CD4-positive, alpha-beta T cell treated with Interleukin-1 beta for 1 hour (primary cell): ENCODE measurements around the gene ATP8A2.
"Not testable (repeated sequence)": the region's sequence is repeated elsewhere in the genome, so short reads cannot be mapped to it uniquely, and the experiment has no call there.

Experiments
- DNase-seq, 2 donors: peaks; one replicate each; pipeline ENCODE4 v3.0.0-alpha.2; 2020 to 2022

Gene ATP8A2

DNA sequence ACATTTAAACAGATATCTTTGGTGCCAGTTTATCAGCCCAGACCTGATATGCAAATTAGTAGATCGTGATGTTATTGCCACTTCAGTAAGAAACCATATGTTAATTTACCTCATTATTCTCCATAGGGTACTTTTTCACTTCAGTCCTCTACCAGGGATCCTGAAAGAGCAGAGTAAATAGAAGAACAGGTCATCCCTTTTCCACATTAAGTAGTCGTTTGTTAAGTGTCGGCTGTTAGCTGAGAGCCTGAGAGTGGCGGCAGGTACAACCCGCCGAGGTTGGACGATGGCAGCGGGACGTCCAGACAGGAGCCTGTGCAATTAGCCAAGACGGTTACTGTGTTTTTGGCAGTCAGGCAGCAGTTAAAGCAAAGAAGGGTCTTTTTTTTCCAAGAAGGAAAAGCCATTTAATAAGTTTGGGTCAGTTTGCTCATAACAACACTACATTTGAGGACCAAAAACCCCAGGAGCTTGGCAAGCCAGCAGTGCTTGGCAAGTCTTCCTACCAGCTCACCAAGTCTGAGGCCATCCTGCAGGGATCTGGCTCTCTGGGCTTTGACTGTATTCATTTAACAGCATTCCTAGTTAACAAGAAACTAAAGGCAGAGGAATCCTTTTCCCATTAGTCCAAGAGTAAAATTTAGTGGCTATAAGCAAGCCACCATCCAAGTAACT lies 448.2 kb downstream of the ATP8A2 start:
- no peak for DNase-seq

DNA sequence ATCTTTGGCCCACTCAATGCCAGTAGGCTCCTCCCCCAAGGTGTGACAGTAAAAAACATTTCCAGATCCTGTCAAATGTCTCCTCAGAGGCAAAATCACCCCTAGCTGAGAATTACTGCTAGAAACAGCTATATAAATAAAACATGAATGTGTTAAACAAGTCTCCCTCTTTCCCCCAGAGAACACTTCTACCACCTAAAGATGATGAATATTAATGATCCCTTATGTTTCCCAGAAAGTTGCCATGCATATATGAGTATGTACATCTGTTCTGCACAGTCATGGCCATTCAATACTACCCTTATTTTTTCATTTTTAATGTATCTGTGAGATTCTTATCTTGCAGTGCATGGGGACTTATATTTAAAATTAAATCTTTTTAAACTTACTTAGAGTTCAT lies 450.0 kb downstream of the ATP8A2 start:
- no peak for DNase-seq

DNA sequence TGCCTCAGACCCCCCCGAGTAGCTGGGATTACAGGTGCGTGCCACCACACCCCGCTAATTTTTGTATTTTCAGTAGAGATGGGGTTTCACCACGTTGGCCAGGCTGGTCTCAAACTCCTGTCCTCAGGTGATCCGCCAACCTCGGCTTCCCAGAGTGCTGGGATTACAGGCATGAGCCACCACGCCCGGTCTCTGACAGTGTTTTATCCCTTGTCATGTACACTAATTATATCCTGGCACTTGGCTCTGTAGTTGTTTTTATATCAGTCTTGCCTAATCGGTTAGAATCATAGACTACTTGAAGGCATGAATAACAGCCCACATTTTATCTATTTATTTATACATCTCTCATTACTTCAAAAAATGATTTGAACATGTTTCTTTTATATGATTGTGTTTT lies 455.4 kb downstream of the ATP8A2 start:
- DNase-seq: not testable (repeated sequence)

DNA sequence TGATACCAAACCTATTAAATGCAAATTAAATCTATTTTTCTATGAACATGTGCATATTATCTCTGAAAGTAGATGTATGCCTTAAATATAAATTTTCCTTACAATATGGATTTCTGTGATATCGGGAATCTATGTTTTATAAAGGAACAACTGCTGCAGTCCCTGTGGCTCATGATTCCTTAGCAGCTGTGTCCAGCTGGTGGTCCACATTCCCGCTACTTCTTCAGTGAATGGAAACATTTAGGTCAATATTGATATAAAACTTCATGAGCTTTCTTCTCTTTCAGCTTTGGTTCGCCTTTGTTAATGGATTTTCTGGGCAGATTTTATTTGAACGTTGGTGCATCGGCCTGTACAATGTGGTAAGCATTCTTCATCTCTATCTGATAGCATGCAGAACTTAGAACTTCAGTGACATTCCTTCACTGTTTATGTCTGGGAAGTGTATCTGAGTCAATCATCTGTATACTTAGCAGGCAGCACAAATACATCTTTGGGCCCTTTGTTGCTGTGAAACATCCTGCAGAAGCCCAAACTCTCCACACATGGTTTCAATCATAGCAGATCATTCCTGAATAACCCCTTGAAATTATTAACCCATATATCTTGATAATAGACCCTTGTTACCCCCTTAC lies 456.2 kb downstream of the ATP8A2 start:
- no peak for DNase-seq

DNA sequence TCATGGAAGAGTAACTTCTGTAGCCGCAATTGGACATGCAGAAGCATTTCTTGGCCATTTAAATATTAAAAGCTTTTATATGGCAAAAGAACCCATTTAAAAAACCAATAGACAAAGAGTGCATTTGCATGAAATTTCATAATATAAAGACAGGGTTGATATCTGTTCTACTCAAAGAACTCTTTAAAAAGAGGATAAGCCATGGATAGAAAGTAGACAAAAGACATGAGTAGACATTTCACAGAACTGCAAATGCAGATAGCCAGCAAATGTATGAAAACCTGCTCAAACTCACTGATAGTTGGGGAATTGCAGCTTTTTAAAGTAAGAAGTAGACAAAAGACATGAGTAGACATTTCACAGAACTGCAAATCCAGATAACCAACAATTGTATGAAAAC lies 462.0 kb downstream of the ATP8A2 start:
- no peak for DNase-seq

DNA sequence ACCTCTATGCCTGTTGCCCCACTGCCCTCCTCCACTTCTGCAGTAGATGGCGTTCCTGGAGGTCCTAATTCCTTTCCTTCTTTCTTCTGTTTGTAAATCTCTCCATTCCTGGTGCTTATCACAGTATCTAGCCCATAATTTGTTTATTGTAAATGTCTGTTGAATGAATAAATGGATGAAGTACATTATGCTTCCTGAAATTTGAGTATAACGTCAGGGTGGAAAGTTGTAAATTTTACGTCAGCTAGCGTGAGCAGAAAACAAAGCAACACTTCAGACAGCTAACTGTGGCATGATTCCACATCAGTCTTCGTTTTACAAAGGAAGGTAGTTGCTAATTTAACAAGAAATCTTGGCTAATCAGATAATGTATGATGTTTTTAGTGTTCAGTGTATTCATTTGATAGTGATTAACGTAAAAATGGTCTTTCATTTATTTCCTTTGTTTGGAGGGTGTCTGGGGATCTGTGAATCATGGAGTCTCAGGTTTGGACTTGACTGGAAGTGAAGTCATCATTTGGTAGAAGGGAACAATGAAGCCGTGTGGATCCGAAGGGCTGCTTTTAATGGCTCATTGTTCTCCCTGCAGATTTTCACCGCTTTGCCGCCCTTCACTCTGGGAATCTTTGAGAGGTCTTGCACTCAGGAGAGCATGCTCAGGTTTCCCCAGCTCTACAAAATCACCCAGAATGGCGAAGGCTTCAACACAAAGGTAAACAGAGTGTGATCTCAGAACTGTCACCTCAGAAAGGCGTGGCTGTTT lies 465.0 kb downstream of the ATP8A2 start:
- DNase-seq: no peak

DNA sequence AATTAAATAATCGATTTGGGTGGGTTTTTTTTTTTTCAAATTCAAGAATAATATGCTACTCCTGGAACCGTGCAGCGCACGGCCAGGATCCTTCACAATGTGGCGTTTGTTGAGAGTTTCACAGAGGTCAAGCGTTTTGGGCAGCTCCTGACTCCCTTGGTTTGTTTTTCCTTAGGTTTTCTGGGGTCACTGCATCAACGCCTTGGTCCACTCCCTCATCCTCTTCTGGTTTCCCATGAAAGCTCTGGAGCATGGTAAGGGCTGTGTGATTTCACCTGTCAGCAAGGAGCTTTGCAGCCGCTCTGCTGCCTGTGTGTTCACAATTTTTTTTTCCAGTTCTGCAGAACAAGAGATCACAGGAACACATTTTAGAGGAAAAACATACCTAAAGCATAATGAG lies 467.6 kb downstream of the ATP8A2 start:
- DNase-seq: no peak

DNA sequence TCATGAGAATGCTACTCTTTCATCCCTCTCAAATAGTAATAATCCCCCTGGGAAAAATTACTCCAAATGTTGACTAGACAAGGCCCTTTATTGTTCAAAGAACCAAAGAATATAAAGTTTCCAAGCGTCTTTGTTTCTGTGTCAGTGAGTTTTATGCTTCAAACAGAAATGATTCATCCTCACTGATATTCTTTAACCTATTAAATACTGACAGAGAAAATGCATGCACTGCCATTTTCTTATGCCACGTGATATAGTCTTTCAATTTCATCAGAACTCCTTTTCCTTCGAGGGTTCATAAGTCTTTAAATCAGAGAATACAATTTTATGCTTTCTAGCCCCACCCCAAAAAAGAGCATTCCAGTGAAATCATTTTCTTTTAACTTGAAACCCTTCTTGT lies 468.5 kb downstream of the ATP8A2 start:
- DNase-seq: no peak

DNA sequence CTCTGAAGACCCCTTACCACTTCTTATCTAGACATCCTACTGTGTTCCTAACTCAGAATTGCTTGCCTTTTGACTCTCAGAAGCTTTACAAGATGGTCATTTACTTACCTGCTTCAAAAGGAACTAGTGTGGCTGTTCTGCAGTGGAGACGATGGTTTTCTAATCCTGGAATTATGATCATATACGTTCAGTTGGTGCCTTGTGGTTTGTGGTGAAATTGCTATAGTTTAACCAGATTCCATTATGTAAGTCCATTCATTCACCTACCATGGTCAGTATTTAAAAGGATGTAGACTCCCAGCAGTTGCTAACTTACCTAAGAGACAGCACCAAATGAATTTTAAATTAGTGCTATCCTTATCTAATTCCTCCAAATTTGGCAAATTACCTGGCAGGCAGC lies 469.2 kb downstream of the ATP8A2 start:
- no peak for DNase-seq

DNA sequence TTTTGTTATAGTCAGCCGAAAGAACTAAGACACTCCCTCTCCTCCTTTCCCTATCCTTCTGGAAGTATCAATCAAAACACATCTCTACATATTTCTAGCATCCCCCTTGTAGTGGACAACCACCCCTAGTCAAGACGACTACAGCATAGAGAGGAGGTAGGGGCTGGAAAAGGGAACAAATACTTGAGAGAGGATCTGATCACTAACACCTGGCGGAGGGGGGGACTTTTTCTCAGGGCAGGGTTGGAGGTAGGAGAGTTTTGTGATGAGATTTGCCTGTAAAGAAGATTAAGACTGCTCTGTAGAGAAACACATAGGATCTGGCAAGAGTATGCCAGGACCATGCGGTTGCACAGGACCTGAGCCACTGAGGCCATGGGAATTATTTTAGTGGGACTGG lies 471.9 kb downstream of the ATP8A2 start:
- DNase-seq: no peak

DNA sequence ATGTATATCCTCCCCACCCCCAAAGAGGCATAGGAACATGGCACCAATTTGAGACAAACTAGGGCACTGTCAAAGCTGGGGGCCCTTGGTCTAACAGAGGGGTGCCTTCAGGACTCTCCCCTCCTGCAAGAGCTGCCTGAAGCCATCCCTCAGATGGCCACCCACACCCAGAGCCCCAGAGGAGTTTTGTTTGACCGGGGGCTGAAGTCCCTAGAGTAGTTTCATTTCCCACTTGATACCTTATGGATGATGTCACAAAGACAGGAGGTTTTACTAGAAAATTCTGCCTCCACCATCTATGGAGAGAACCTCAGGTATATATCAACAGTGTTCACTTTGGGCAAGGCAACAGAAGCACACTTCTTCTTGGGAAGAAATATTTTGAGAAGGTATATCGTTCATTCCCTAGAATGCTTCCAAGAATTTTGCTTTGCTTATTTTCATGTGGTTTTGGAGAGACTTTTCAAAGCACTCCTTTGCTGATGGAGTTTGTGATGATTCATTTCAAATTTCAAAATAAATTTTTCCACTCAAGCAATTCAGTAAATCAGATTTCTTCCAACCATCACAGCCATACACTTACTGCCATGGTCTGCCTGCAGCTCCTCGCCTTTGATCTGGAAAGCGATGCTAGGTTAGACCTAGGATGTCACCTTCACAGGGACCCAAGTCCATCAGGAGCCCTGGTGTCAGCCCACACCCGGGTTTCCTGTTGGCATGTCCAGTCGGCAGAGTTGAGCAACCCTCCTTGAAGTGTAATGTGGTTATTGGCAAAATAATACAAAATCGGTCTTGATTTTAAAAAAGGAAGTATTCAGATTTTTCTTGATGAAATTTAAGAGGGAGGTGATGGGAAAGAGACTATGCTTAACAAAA lies 473.0 kb downstream of the ATP8A2 start:
- no peak for DNase-seq

DNA sequence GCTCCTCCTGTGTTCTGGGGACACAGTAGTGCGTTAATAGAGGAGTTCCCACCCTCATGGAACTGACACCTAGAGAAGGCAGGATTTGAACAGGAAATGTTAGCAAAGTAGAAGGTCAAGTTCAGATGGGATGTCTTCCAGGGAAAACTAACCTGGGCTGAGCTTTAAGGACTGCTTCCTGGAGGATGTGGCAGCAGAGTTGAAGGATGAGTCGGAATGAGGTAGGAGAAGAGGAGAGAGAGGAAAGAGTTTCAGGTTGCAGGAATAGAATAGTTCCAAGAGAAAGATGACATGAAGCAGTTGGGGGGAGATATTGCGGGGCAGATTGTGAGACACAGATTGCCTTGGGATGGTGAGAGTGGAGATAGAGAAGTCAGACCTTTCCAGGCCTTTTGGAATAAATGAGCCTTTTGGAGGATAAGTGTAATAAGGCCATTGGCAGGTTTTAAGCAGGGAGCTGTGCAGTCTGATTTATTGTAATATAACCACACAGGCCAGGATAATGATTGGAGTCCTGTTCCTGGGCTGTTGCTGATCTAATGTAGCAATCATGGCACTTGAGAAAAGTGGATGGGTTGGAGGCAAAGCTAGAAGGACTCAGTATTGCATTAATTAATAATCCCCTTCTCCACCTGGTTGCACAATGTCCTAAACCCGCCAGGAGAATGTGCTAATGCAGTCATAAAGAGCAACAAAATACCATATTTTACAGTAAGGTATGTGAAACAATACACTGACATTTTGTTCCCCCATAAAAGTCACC lies 474.6 kb downstream of the ATP8A2 start:
- DNase-seq: no peak

DNA sequence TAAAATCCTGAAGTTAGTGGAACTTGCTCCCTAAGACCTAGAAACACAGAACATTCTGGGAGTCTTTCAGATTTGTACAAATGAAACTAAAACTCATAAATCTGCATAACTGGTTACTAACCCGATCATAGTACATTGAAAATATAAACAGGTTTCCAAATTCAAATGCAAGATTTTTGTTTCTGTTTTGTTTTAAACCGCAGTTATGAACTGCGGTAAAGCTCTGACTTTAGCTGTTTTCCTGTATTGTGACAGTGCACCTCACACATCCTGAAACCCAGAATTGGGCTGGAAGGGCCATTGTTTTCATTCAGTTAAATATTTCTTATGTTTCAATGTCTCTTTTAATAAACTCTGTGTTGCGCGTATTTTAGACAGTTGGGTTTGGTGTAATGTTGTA lies 475.4 kb downstream of the ATP8A2 start:
- peak in 1 of 2 donors; percentile 37 for DNase-seq

DNA sequence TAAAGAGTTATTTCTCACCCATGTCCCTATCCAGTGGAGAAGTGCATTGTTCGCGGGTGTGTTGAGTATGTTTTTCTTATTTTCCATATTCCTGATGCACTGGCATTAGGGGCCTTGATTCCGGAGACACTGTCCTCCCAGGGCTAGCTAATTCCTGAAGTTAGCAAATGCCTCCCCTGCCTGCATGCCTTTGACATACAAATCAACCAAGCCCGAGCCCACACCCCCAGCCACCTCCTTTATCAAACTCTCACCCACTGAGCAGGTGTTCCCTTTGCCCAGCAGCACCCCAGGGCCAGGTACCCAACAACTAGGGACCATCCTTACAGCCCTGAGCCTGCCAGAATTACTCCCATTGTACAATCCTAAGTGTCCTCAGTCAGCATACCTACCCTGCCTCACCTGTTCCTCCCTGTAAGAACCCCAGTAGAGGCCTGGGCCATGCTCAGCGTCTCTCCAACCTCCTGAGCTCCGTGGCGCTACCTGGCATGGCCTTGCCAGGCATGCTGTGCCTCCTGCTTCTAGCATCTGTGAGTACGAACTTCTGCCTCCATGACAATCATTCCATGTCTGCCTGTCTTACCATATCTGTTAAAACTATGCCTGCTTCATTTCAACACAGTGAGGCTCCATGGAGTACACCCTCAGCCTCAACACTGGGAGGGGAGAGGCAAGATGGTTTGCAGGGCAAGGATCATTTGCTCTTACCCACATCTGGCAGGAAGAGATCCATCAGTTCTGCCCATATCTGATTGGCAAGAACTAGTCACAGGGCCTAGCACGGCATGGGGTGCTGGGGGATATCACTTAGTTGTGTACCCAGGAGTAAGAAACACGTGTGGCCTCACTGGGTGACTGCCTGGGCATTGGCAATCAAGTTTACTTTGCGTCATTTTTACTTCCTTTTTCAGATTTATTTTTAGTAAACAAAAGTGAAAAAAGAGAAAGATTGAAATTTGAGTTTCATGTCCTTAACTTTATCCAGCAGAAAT lies 476.2 kb downstream of the ATP8A2 start:
- DNase-seq: peak in 1 of 2 donors; percentile 37

DNA sequence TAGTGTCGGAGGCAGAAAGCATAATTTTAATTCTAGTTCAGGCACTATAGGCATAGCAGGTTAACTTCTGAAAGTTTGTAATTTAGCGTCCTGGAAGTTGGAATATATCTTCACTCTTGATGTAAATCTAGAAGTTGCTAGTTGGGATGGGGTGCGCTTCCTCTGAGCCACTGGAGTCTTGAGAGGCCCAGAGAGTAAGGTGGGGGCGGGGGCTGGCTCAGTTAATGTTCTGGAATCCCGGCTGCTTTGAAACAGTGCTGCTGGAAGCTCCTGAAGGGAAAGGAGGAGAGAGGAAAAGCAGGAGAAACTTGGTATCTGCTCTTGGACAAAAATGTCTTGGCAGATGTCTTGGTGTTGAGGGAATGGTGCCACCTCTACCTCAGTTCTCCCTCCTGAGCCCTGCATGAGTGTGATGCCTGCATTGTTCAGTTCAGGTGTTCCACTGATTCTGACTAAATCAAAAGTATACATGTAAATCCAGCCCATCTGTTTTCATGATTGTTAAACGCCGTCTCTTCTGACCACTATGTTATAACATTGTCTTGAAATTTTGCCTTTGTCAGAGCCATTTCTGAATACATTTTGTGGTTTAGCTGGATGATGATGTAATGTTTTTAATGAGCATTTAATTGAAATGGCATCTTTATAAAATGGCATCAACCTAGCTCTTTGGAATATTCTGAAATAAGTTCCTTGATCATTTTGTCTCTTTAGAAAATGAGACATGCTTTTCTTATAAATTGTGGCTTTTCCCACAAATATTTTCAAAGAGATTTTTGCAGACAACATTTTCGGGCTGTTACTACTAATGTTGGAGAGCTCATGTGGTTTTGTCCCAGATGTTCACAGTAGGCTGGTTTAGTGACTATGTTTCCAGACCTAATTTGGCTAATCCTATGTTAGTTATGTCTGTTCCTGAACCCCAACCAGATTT lies 477.3 kb downstream of the ATP8A2 start:
- no peak for DNase-seq

DNA sequence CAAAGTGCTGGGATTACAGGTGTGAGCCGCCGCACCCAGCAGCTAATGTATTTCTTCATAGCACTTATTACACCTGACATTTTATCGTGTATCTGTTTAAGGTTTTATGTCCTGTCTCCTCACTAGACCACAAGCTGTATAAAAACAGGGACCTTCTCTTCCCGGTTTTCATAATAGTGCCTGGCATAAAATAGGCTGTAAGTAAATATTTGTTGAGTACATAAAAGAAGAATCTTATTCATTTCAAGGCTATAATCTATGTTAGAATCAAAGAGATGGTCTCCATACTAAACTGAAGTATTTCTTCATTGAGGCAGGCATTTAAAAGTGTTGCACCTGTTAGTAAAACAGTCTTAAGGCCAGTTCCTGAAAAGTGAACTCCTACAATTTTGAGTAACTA lies 486.1 kb downstream of the ATP8A2 start:
- no peak for DNase-seq

DNA sequence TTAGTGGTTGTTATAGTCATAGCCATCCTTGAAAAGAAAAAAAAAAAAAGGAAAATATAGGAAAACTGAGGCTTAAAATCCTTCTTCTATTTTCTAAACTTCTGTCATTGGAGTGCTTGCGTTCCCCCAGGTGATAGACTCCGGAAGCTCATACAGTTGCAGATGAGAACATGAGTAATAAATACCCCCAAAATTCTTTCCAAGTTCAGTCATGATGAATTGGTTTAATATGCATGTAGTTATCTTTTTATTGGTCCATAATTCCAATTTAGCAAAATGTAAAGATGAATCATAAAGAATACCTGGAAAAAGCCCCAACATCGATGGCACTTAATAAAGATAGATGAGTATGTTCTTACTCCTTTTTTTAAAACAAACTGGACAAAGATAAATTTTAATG lies 487.8 kb downstream of the ATP8A2 start:
- DNase-seq: no peak

DNA sequence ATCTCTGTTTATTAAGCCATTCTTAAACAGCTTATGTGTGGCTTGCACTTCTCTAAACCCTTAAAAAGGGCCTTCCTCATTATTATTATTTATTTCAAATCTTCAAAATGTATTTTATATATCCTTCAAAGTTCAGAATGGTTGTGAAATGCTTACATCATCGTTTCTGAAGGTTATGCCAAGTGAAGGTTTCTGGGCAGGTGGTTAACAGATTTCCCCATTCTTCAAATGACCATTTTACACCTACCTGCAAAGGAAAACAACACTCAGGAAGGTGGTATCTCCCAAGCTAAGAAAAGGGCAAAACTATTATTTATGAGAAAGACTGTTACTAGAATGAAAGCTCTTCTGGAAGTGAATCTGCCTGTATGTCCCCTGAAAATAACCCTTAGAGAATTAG lies 488.5 kb downstream of the ATP8A2 start:
- no peak for DNase-seq

DNA sequence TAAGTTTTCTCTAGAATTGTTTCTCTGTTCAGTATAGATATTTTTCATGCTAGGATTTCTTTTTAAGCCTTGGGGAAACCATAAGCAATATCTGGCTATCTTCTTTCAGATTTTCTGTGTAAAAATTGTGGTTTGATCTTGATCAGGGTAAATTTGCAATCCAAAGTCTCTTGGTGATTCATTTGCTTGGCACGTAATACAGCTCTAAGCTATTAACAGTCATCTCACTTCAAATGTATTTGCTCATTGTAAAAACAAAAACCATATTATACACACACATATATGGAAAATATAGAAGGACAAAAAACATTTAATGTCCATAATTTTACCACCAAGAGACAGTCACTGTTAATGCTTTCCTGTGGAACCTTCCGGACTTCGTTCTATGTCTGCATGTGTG lies 489.1 kb downstream of the ATP8A2 start:
- no peak for DNase-seq

DNA sequence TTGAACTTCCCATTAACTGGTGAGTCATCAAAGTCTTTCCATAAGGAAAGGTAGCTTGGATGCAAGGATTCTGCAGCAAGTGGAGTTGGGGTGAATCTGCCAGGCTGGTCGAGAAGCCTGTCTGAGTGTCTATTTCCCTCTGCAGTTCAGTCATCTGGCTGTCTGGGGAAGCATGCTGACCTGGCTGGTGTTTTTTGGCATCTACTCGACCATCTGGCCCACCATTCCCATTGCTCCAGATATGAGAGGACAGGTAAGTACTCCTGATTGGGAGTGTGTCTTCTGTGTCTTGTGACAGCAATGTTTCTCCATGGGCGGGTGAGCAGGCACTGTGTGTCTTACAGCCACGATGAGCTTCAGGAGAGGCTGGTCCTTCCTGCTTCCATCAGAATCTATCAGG lies 490.4 kb downstream of the ATP8A2 start:
- DNase-seq: no peak
